Measurements from ENCODE around the gene HDAC11.

The HDAC11 gene

DNA sequence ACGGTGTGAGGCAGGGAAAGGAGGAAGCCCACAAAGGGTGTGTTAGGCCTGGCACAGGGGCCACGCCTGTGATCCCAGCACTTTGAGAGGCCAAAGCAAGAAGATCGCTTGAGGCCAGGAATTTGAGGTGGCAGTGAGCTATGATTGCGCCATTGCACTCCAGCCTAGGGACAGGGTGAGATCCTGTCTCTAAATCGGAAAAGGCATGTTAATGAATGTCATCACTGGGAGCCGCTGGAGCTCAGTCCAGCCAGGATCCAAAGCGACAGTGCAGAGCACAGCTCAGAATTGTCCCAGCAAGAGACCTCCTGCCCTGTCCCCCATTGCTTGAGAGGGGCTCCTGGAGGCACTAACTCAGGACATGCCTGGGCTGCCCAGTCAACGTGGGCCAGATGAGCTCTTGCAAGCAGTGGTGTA is 53.8 kb downstream of the HDAC11 start:
- Histone ChIP-seq H2AFZ (no peak overlapping the region), H3K4me3 (ENCODE audit: low read depth, low read length) (no peak overlapping the region), H3K79me2 (no peaks in the 10 kb centered on the region), H3K27me3 (ENCODE audit: control insufficient read depth, insufficient read depth, low read length) (no peaks in the 10 kb centered on the region), H3K4me2 (ENCODE audit: low read length) (no peak overlapping the region), H3K36me3 (ENCODE audit: control insufficient read depth, insufficient read depth, low read length) (no peaks in the 10 kb centered on the region), H3K4me1 (no peaks in the 10 kb centered on the region), H3K27ac (no peak overlapping the region), H3K9me3 (ENCODE audit: control insufficient read depth, low read length) (no peaks in the 10 kb centered on the region), H3K9ac (no peak overlapping the region)
- TF ChIP-seq CTCF (IDR thresholded peaks at IDR 0.05), result no peak

- Histone ChIP-seq H3K27me3 (ENCODE audit: control insufficient read depth, insufficient read depth, low read length) (no peaks in the 10 kb centered on the region), H3K27ac (no peak overlapping the region), H3K4me3 (ENCODE audit: low read depth, low read length) (no peak overlapping the region), H3K4me2 (ENCODE audit: low read length) (no peak overlapping the region), H3K36me3 (ENCODE audit: control insufficient read depth, insufficient read depth, low read length) (no peaks in the 10 kb centered on the region), H3K9ac (no peak overlapping the region), H3K4me1 (no peaks in the 10 kb centered on the region), H3K9me3 (ENCODE audit: control insufficient read depth, low read length) (no peaks in the 10 kb centered on the region), H3K79me2 (no peaks in the 10 kb centered on the region), H2AFZ (no peak overlapping the region)
- no peak for TF ChIP-seq CTCF (IDR thresholded peaks at IDR 0.05)
Observed at GRCh38 chr3:13535526-13535875, 55.4 kb downstream of the HDAC11 start.

DNA sequence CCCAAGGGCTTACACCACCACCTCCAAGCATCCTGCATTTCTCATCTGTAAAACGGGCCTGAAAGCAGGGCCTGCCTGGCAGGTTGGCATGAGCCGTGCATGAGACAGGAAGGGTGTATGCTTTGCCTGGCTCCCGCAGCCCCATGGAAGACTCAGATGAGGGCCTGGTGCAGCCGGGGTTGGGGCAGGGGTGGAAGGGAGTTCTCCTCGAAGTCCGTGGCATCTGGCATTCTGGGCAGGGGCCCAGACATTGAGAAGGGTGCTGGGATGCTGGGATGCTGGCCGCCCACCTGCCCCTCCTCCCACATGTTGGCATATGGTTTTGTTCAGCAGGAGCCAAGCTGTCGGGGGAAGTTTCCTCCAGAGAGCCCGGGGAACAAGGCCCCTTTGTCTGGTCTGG is 55.8 kb downstream of the HDAC11 start:
- no peaks in the 10 kb centered on the region for H3K36me3 ChIP-seq (ENCODE audit: control insufficient read depth, insufficient read depth, low read length)
- H3K27ac ChIP-seq, result no peak overlapping the region
- no peak overlapping the region for H3K4me3 ChIP-seq (ENCODE audit: low read depth, low read length)
- no peak for TF ChIP-seq CTCF (IDR thresholded peaks at IDR 0.05)
- H3K9me3 ChIP-seq (ENCODE audit: control insufficient read depth, low read length), result no peaks in the 10 kb centered on the region
- no peak overlapping the region for H3K9ac ChIP-seq
- no peaks in the 10 kb centered on the region for H3K4me1 ChIP-seq
- no peak overlapping the region for H3K4me2 ChIP-seq (ENCODE audit: low read length)
- no peak overlapping the region for H2AFZ ChIP-seq
- no peaks in the 10 kb centered on the region for H3K79me2 ChIP-seq
- no peaks in the 10 kb centered on the region for H3K27me3 ChIP-seq (ENCODE audit: control insufficient read depth, insufficient read depth, low read length)

DNA sequence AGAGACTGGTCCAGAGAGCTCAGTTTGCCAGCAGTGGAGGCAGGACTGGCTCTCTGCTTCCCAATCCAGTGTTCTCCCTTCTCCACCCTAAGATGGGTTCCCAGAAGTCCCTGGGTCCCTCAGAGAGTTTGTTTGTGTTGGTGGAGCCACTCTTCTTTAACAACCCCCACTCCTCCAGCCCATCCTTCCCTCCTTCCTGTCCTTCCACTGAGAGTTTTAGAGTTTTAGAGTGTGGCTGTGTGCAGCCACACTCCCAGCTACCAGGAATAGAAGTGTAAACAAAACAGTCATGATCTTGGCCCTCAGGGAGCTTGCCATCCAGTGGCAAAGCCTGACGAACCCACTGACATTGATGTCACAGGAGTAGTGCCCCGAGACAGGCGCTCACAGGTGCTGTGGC is 56.3 kb downstream of the HDAC11 start:
- H3K36me3 ChIP-seq (ENCODE audit: control insufficient read depth, insufficient read depth, low read length), result no peaks in the 10 kb centered on the region
- no peak overlapping the region for H2AFZ ChIP-seq
- H3K9me3 ChIP-seq (ENCODE audit: control insufficient read depth, low read length), result no peaks in the 10 kb centered on the region
- no peaks in the 10 kb centered on the region for H3K4me1 ChIP-seq
- H3K27ac ChIP-seq, result no peak overlapping the region
- no peak overlapping the region for H3K4me2 ChIP-seq (ENCODE audit: low read length)
- no peak for TF ChIP-seq CTCF (IDR thresholded peaks at IDR 0.05)
- H3K79me2 ChIP-seq, result no peaks in the 10 kb centered on the region
- H3K9ac ChIP-seq, result no peak overlapping the region
- H3K27me3 ChIP-seq (ENCODE audit: control insufficient read depth, insufficient read depth, low read length), result no peaks in the 10 kb centered on the region
- H3K4me3 ChIP-seq (ENCODE audit: low read depth, low read length), result no peak overlapping the region

DNA sequence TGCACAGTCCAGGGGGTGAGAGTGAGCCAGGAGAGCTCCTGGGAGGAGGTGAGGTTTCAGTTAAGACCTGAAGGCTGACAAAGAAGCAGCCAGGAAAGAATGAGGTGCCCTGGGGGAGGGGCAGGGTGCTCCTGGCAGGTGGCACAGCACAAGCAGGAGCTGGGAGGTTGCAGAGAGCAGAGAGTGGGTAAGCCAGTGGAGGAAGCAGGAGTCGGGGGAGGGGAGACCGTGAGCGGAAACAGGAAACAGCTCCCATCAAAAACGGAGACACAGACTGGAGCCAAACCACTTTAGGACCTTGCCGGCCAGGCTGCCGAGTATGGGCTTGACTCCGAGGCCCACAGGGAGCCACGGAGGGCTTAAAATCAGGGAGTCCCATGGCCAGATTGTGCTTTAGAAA is 56.7 kb downstream of the HDAC11 start:
- no peaks in the 10 kb centered on the region for H3K4me1 ChIP-seq
- H3K9me3 ChIP-seq (ENCODE audit: control insufficient read depth, low read length), result no peaks in the 10 kb centered on the region
- H2AFZ ChIP-seq, result no peak overlapping the region
- no peak overlapping the region for H3K4me3 ChIP-seq (ENCODE audit: low read depth, low read length)
- no peak overlapping the region for H3K9ac ChIP-seq
- no peak overlapping the region for H3K27ac ChIP-seq
- no peaks in the 10 kb centered on the region for H3K79me2 ChIP-seq
- no peak for TF ChIP-seq CTCF (IDR thresholded peaks at IDR 0.05)
- H3K27me3 ChIP-seq (ENCODE audit: control insufficient read depth, insufficient read depth, low read length), result no peaks in the 10 kb centered on the region
- H3K36me3 ChIP-seq (ENCODE audit: control insufficient read depth, insufficient read depth, low read length), result no peaks in the 10 kb centered on the region
- no peak overlapping the region for H3K4me2 ChIP-seq (ENCODE audit: low read length)
